ENCODE data around the gene SLC39A7.

DNA sequence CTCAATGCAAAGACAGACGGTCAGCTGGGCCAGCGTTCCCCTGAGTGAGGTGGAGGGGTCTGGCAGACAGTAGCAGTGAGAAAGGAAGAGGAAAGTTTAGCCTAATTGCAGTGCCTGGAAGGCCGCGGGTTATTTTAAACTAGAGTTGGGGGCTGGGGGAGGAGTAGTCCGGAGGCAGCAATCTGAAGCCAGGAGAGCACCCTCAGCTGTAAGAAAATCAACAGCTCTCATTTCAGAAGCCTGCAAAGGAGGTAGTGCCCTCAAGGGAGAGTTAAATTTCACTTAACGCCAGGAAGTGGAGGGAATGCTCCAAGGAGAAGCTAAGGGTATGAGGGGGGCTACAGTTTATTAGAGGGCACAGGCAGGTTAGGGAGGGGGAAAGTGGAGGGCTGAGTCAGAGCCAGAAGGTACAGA, 34.6 kb downstream of the SLC39A7 start:
- TF ChIP-seq POLR2A (IDR thresholded peaks at IDR 0.05), result no peak
- TF ChIP-seq, protein P1, sequence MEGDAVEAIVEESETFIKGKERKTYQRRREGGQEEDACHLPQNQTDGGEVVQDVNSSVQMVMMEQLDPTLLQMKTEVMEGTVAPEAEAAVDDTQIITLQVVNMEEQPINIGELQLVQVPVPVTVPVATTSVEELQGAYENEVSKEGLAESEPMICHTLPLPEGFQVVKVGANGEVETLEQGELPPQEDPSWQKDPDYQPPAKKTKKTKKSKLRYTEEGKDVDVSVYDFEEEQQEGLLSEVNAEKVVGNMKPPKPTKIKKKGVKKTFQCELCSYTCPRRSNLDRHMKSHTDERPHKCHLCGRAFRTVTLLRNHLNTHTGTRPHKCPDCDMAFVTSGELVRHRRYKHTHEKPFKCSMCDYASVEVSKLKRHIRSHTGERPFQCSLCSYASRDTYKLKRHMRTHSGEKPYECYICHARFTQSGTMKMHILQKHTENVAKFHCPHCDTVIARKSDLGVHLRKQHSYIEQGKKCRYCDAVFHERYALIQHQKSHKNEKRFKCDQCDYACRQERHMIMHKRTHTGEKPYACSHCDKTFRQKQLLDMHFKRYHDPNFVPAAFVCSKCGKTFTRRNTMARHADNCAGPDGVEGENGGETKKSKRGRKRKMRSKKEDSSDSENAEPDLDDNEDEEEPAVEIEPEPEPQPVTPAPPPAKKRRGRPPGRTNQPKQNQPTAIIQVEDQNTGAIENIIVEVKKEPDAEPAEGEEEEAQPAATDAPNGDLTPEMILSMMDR (IDR thresholded peaks at IDR 0.05 in 4 of 5, conservative IDR thresholded peaks at IDR 0.05 in 1 of 5), result no peak

Measured in gastrocnemius medialis (tissue), 4 donors.